Nephron (organoid): ENCODE measurements around the gene MCF2L.

ENCODE experiments used
- H3K27ac Mint-ChIP-seq, 3 experiments: 2 replicates each; pipeline ENCODE4 v1.8.0; 2020; ENCODE audit warnings: mixed read lengths in 3 of 3, mild to moderate bottlenecking in 2 of 3, moderate library complexity in 1 of 3
- H3K27me3 Mint-ChIP-seq: 2 replicates; pipeline ENCODE4 v1.8.0; 2021; ENCODE audit warnings: low read depth, mild to moderate bottlenecking, moderate library complexity, mixed read lengths
- H3K36me3 Mint-ChIP-seq: 2 replicates; pipeline ENCODE4 v1.8.0; 2020; ENCODE audit warnings: low read depth, mixed read lengths
- H3K4me1 Mint-ChIP-seq: 2 replicates; pipeline ENCODE4 v1.8.0; 2020; ENCODE audit warnings: mixed read lengths
- H3K4me3 Mint-ChIP-seq, 3 experiments: 2 replicates each; pipeline ENCODE4 v1.8.0; 2020; ENCODE audit warnings: mild to moderate bottlenecking in 3 of 3, mixed read lengths in 3 of 3, moderate library complexity in 2 of 3
- H3K9me3 Mint-ChIP-seq: 2 replicates; pipeline ENCODE4 v1.8.0; 2020; ENCODE audit warnings: mixed read lengths
- CTCF ChIP-seq, 3 experiments: fragments of 200-600 bp; sonication (generic); IDR thresholded peaks; one replicate each; pipeline ENCODE4 v1.5.0; 2021; ENCODE audit warnings: antibody characterized with exemption in 3 of 3; ENCODE audit not compliant: unreplicated experiment in 3 of 3

Gene MCF2L

DNA sequence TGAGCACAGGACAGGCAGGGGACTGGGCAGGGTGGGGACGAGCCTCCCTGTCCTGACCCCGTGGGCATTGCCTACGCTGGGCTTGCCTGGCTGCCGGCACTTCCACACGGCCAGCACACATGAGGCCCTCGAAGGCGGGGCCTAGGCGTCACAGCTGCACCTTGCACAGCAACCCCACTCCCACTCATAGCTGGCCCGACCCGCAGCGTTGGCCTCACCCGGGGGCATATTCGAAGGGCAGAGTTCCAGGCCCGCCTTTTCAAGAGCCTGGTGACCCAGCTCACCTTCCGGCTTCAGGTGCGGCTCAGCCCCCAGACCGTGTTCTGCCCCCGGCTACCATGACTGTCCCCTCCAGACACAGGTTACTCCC is 172.6 kb downstream of the MCF2L start:
- Mint-ChIP-seq H3K4me3 (no peak overlapping the region), H3K9me3 (no peaks in the 10 kb centered on the region), H3K36me3 (no peaks in the 10 kb centered on the region), H3K4me1 (no peaks in the 10 kb centered on the region), H3K27ac (no peak overlapping the region), H3K27me3 (peaks cover 14% of the 10 kb centered on the region)
- no peak for TF ChIP-seq CTCF (IDR thresholded peaks at IDR 0.05; ENCODE audit: unreplicated experiment in 3 of 3)

GRCh38 chr13:113142876-113143275 is 173.9 kb downstream of the MCF2L start:
- no peak for TF ChIP-seq CTCF (IDR thresholded peaks at IDR 0.05; ENCODE audit: unreplicated experiment in 3 of 3)
- H3K9me3 Mint-ChIP-seq, result no peaks in the 10 kb centered on the region
- no peaks in the 10 kb centered on the region for H3K4me1 Mint-ChIP-seq
- H3K36me3 Mint-ChIP-seq, result no peaks in the 10 kb centered on the region
- H3K27ac Mint-ChIP-seq, result no peak overlapping the region
- H3K4me3 Mint-ChIP-seq, result no peak overlapping the region
- peaks cover 8% of the 10 kb centered on the region for H3K27me3 Mint-ChIP-seq

DNA sequence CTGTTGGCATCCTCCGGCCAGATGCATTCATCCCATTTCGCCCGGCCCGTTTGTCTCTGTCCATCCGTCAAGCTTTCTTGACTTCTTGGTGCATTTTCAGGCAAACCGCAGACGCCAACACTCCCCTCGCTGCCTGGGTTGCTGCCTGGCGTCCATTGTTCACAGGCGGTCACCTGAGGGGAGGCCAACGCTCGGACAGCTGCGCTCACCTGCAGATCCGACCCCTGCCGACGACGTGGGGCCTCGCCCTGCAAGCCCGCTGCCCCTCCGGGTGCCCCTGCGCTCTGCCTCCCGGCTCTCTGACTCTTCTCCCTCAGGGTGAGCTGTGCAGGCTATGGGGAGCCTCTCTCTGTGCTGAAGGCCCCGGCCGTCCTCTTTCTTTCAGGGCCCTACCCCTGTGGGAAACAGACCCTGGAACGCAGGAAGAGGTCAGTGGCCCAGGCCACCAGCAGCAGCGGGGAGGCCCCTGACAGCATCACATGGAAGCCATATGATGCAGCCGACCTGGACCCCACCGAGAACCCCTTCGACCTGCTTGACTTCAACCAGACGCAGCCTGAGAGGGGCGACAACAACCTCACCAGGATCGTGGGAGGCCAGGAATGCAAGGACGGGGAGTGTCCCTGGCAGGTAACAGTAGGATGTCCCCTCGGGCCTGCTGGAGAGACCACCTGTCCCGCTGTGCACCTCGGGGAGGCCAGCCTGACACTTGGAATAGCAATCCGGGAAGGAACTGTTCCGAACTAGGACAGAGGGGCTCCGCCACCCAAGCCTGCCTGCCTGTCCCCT is 174.6 kb downstream of the MCF2L start:
- H3K36me3 Mint-ChIP-seq, result no peaks in the 10 kb centered on the region
- peaks cover 8% of the 10 kb centered on the region for H3K27me3 Mint-ChIP-seq
- H3K9me3 Mint-ChIP-seq, result no peaks in the 10 kb centered on the region
- no peak overlapping the region for H3K4me3 Mint-ChIP-seq
- H3K27ac Mint-ChIP-seq, result no peak overlapping the region
- no peak for TF ChIP-seq CTCF (IDR thresholded peaks at IDR 0.05; ENCODE audit: unreplicated experiment in 3 of 3)
- no peaks in the 10 kb centered on the region for H3K4me1 Mint-ChIP-seq

- Mint-ChIP-seq H3K36me3 (no peaks in the 10 kb centered on the region), H3K27ac (no peak overlapping the region), H3K4me3 (no peak overlapping the region), H3K27me3 (peaks cover 3% of the 10 kb centered on the region), H3K4me1 (no peaks in the 10 kb centered on the region), H3K9me3 (no peaks in the 10 kb centered on the region)
- no peak for TF ChIP-seq CTCF (IDR thresholded peaks at IDR 0.05; ENCODE audit: unreplicated experiment in 3 of 3)
Observed at GRCh38 chr13:113144255-113144629, 175.2 kb downstream of the MCF2L start.

DNA sequence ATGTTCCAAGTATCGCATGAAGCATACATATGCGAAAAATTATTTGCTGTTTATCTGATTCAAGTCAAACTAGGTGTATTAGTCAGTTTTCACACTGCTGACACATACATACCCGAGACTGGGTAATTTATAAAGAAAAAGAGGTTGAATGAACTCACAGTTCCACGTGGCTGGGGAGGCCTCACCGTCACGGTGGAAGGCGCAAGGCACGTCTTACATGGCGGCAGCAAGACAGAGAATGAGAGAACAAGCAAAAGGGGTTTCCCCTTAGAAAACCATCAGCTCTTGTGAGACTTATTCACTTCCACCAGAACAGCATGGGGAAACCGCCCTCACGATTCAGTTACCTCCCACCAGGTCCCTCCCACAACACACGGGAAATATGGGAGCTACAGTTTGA is 176.5 kb downstream of the MCF2L start:
- Mint-ChIP-seq H3K9me3 (no peaks in the 10 kb centered on the region), H3K4me1 (no peaks in the 10 kb centered on the region), H3K36me3 (no peaks in the 10 kb centered on the region), H3K27me3 (no peaks in the 10 kb centered on the region), H3K4me3 (no peak overlapping the region), H3K27ac (no peak overlapping the region)
- TF ChIP-seq CTCF (IDR thresholded peaks at IDR 0.05; ENCODE audit: unreplicated experiment in 3 of 3), result no peak

- no peaks in the 10 kb centered on the region for H3K9me3 Mint-ChIP-seq
- H3K27ac Mint-ChIP-seq, result no peak overlapping the region
- H3K36me3 Mint-ChIP-seq, result no peaks in the 10 kb centered on the region
- TF ChIP-seq CTCF (IDR thresholded peaks at IDR 0.05; ENCODE audit: unreplicated experiment in 3 of 3), result no peak
- no peak overlapping the region for H3K4me3 Mint-ChIP-seq
- no peaks in the 10 kb centered on the region for H3K27me3 Mint-ChIP-seq
- H3K4me1 Mint-ChIP-seq, result peaks cover 4% of the 10 kb centered on the region
Observed at GRCh38 chr13:113145911-113146598, 177.0 kb downstream of the MCF2L start.
